Gastroesophageal sphincter (tissue), 4 donors: ENCODE results near the gene CREBRF. TPM values are rescaled to one million over a fixed set of nuclear protein-coding genes. Genes with fewer than 3 reads are reported as not detected.

Source experiments
- ATAC-seq: fragments of 150-250 bp; one replicate; pipeline ENCODE4 v1.9.1; 2016; ENCODE audit warnings: mild to moderate bottlenecking, moderate library complexity
- H3K27ac ChIP-seq, 4 donors: fragments of 200-600 bp; sonication (generic) in 3 of 4; 1 replicate in 3 of 4; 2 replicates in 1 of 4; pipeline ENCODE4 v1.5.1; 2016 to 2019
- H3K27me3 ChIP-seq: fragments of 200-600 bp; sonication (generic); one replicate; pipeline ENCODE4 v1.5.1; 2019
- H3K36me3 ChIP-seq, 2 donors: fragments of 200-600 bp; sonication (generic); one replicate each; pipeline ENCODE4 v1.5.1; 2019; ENCODE audit warnings: control low read depth in 1 of 2
- H3K4me1 ChIP-seq, 3 donors: fragments of 200-600 bp; sonication (generic); 1 replicate in 2 of 3; 2 replicates in 1 of 3; pipeline ENCODE4 v1.5.1; 2016 to 2019; ENCODE audit warnings: control low read depth in 2 of 3
- H3K4me3 ChIP-seq, 2 donors: fragments of 200-600 bp; sonication (generic); one replicate each; pipeline ENCODE4 v1.5.1; 2019; ENCODE audit warnings: mild to moderate bottlenecking in 1 of 2, moderate library complexity in 1 of 2
- H3K9me3 ChIP-seq, 3 donors: fragments of 200-600 bp; sonication (generic); one replicate each; pipeline ENCODE4 v1.5.1; 2017 to 2019; ENCODE audit warnings: control low read depth in 2 of 3
- CTCF ChIP-seq, 4 experiments: fragments of 200-600 bp in 2 of 4; fragments of 450-650 bp in 2 of 4; sonication (generic) in 1 of 4; IDR thresholded peaks; one replicate each; pipeline ENCODE4 v1.5.1; 2017 to 2019; ENCODE audit warnings: antibody characterized with exemption in 4 of 4, mild to moderate bottlenecking in 2 of 4, moderate library complexity in 2 of 4
- EP300 ChIP-seq: sonication (generic); formaldehyde crosslinking; IDR thresholded peaks from one replicate; pipeline ENCODE4 v1.6.1; 2017; ENCODE audit warnings: antibody characterized with exemption, mild to moderate bottlenecking
- POLR2A ChIP-seq, 2 donors: fragments of 450-650 bp; IDR thresholded peaks; one replicate each; pipeline ENCODE4 v1.6.1; 2017; ENCODE audit warnings: antibody characterized with exemption in 2 of 2, mild to moderate bottlenecking in 2 of 2, moderate library complexity in 1 of 2
- POLR2AphosphoS5 ChIP-seq: sonication (generic); formaldehyde crosslinking; IDR thresholded peaks from one replicate; pipeline ENCODE4 v1.6.1; 2017; ENCODE audit warnings: antibody characterized with exemption
- WGBS, 2 donors: methylation state at CpG; one replicate each; pipeline ENCODE4 v1.1.5; 2018; ENCODE audit warnings: low coverage in 1 of 2; 5-methylcytosine and 5-hydroxymethylcytosine counted together
- total RNA-seq, 4 donors: library from RNA; depleted of rRNA; stranded (reverse); fragments of >200 nt; gene quantifications; one replicate each; pipeline ENCODE4 v1.1.0, GENCODE V29; 2016

CREBRF gene
- total RNA-seq, 4 donors from 2014 or later: 44.2 to 72.7 (median 64.0) TPM

GRCh38 chr5:173018358-173018757 lies 37.8 kb upstream of the CREBRF start:
- TF ChIP-seq POLR2A (IDR thresholded peaks at IDR 0.05) (no peak), POLR2AphosphoS5 (no peak), EP300 (no peak), CTCF (IDR thresholded peaks at IDR 0.05) (no peak)
- WGBS, 2 donors: 79 to 85% methylated on average over 3 to 4 of the region's 4 CpGs
- no peak for ATAC-seq

DNA sequence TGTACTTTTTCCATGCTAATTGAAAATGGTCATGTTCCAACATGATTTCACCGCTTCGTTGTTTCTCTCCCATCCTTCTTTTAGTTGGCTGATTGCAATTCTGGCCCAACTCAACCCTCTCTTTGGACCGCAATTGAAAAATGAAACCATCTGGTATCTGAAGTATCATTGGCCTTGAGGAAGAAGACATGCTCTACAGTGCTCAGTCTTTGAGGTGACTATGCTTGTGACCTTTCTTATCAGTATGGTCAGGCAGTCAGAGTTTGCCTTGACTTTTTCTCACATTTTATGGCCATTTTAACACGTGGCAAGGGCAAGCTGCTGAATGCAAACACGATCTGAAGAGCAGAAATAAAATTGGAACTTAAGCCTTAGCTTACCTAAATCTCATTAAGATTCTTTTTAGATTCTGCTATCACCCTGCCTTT lies 36.0 kb upstream of the CREBRF start:
- H3K4me3 ChIP-seq: no peak overlapping the region
- 56 to 57% methylated on average over 4 to 5 of the region's 5 CpGs for WGBS, 2 donors
- H3K27ac ChIP-seq: peak overlapping the region; percentile 21 to 72 (median 40)
- H3K27me3 ChIP-seq: no peaks in the 10 kb centered on the region
- H3K36me3 ChIP-seq: peaks cover 0 to 32% of the 10 kb centered on the region in 2 donors
- ATAC-seq: no peak
- H3K4me1 ChIP-seq: peaks cover 5 to 61% (median 12%) of the 10 kb centered on the region in 3 donors
- no peaks in the 10 kb centered on the region for H3K9me3 ChIP-seq
- no peak for TF ChIP-seq EP300
- no peak for TF ChIP-seq CTCF (IDR thresholded peaks at IDR 0.05)
- no peak for TF ChIP-seq POLR2A (IDR thresholded peaks at IDR 0.05)
- TF ChIP-seq POLR2AphosphoS5: no peak

More at GRCh38 chr5:173018358-173018757, 37.8 kb upstream of the CREBRF start:
- Histone ChIP-seq H3K27me3 (no peaks in the 10 kb centered on the region), H3K36me3 (peaks cover 0 to 27% of the 10 kb centered on the region in 2 donors), H3K27ac (peak overlapping the region in 2 of 4 donors; percentile 12 to 82), H3K4me1 (peaks cover 5 to 66% (median 12%) of the 10 kb centered on the region in 3 donors), H3K9me3 (no peaks in the 10 kb centered on the region), H3K4me3 (no peak overlapping the region)

GRCh38 chr5:173020643-173021042 lies 35.5 kb upstream of the CREBRF start:
- 25 to 46% methylated on average over 5 to 9 of the region's 9 CpGs for WGBS, 2 donors
- H3K27me3 ChIP-seq: no peaks in the 10 kb centered on the region
- peak overlapping the region; percentile 21 to 72 (median 40) for H3K27ac ChIP-seq
- H3K36me3 ChIP-seq: peaks cover 0 to 32% of the 10 kb centered on the region in 2 donors
- no peak overlapping the region for H3K4me3 ChIP-seq
- TF ChIP-seq POLR2AphosphoS5: no peak
- no peak for TF ChIP-seq POLR2A (IDR thresholded peaks at IDR 0.05)
- no peak for TF ChIP-seq EP300
- TF ChIP-seq CTCF (IDR thresholded peaks at IDR 0.05): no peak
- H3K4me1 ChIP-seq: peaks cover 3 to 57% (median 8%) of the 10 kb centered on the region in 3 donors
- ATAC-seq: peak; percentile 62
- H3K9me3 ChIP-seq: no peaks in the 10 kb centered on the region

- Histone ChIP-seq H3K4me3 (no peak overlapping the region), H3K27ac (no peak overlapping the region), H3K36me3 (peaks cover 0 to 29% of the 10 kb centered on the region in 2 donors), H3K27me3 (no peaks in the 10 kb centered on the region), H3K9me3 (no peaks in the 10 kb centered on the region), H3K4me1 (peaks cover 0 to 56% (median 5%) of the 10 kb centered on the region in 3 donors)
- 80 to 90% methylated on average over 1 to 3 of the region's 6 CpGs for WGBS, 2 donors
- no peak for ATAC-seq
- TF ChIP-seq POLR2AphosphoS5: no peak
- TF ChIP-seq EP300: no peak
- no peak for TF ChIP-seq POLR2A (IDR thresholded peaks at IDR 0.05)
- no peak for TF ChIP-seq CTCF (IDR thresholded peaks at IDR 0.05)
Measured at GRCh38 chr5:173025651-173026050, 30.5 kb upstream of the CREBRF start.

DNA sequence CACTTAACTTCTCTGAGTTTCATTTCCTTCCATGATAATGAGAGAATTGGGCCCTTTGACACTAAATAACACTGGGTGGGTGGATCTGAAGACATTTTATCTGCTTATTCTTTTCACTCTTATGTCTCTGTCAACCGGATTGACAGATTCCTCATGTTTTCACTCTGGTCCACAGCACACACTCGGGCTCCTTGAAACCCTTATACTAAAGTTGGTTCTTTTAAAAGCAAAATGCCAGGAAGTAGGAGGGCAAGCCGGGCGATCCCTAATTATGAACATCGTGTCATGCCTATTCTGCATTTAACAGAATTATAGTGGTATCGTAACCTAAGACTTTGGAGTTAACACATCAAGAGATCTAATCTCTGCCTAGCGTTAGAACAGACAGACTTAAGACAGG lies 28.2 kb upstream of the CREBRF start:
- Histone ChIP-seq H3K4me1 (peaks cover 0 to 33% (median 5%) of the 10 kb centered on the region in 3 donors), H3K27me3 (no peaks in the 10 kb centered on the region), H3K4me3 (no peak overlapping the region), H3K36me3 (peaks cover 0 to 9% of the 10 kb centered on the region in 2 donors), H3K9me3 (no peaks in the 10 kb centered on the region), H3K27ac (no peak overlapping the region)
- 72 to 83% methylated on average over 2 to 4 of the region's 7 CpGs for WGBS, 2 donors
- ATAC-seq: no peak
- TF ChIP-seq CTCF (IDR thresholded peaks at IDR 0.05): no peak
- no peak for TF ChIP-seq POLR2A (IDR thresholded peaks at IDR 0.05)
- TF ChIP-seq POLR2AphosphoS5: no peak
- no peak for TF ChIP-seq EP300
